ENCODE measurements around the gene NCKAP1.

NCKAP1 gene

DNA sequence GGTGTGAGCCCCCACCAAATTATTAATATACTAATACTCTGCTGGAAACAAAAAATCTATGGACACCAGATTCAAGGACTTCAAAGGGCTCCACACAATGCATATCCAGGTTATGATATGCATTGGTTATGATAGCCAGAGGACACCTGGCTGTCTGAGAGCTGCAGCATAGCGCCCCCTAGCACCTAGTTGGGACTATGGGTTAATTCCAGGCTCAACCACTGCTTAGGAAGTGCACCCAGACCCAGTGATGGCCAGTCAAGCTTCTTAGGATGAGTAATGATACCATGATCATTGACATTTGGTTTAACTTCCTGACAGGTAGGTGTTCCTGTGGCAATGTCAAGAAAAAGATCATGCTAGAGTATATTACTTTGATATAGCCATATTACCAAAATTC, 168.0 kb downstream of the NCKAP1 start:
- H4K20me1 ChIP-seq (ENCODE audit: insufficient read depth, low read length, poor library complexity, severe bottlenecking), result no peaks in the 10 kb centered on the region
- no peak overlapping the region for H2AFZ ChIP-seq (ENCODE audit: low read length)
- no peak overlapping the region for H3K4me2 ChIP-seq (ENCODE audit: low read depth, low read length, poor library complexity, severe bottlenecking)
- no peak overlapping the region for H3K4me3 ChIP-seq (ENCODE audit: low read length, poor library complexity, severe bottlenecking)
- peaks cover 5% of the 10 kb centered on the region for H3K4me1 ChIP-seq (ENCODE audit: insufficient read depth, low read length, poor library complexity, severe bottlenecking)
- H3K9me3 ChIP-seq (ENCODE audit: insufficient read depth, low read depth, low read length), result no peaks in the 10 kb centered on the region; the same call in 1 of the 2 replicates
- no peak overlapping the region for H3K9ac ChIP-seq (ENCODE audit: low read depth, low read length, poor library complexity, severe bottlenecking)
- TF ChIP-seq, protein P1, sequence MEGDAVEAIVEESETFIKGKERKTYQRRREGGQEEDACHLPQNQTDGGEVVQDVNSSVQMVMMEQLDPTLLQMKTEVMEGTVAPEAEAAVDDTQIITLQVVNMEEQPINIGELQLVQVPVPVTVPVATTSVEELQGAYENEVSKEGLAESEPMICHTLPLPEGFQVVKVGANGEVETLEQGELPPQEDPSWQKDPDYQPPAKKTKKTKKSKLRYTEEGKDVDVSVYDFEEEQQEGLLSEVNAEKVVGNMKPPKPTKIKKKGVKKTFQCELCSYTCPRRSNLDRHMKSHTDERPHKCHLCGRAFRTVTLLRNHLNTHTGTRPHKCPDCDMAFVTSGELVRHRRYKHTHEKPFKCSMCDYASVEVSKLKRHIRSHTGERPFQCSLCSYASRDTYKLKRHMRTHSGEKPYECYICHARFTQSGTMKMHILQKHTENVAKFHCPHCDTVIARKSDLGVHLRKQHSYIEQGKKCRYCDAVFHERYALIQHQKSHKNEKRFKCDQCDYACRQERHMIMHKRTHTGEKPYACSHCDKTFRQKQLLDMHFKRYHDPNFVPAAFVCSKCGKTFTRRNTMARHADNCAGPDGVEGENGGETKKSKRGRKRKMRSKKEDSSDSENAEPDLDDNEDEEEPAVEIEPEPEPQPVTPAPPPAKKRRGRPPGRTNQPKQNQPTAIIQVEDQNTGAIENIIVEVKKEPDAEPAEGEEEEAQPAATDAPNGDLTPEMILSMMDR (conservative IDR thresholded peaks at IDR 0.05; ENCODE audit: low read length), result peak; percentile 76
- no peak for TF ChIP-seq EZH2phosphoT487 (IDR thresholded peaks at IDR 0.05; ENCODE audit: borderline replicate concordance)
- H3K9me2 ChIP-seq (replicated peaks; ENCODE audit: low read depth, low read length), result no peaks in the 10 kb centered on the region
- H3K79me2 ChIP-seq (ENCODE audit: insufficient read depth, low read length), result no peaks in the 10 kb centered on the region
- H3F3A ChIP-seq (ENCODE audit: low read depth), result no peaks in the 10 kb centered on the region
- H3K27me3 ChIP-seq (ENCODE audit: insufficient read depth, low read length, poor library complexity, severe bottlenecking), result no peaks in the 10 kb centered on the region
- no peaks in the 10 kb centered on the region for H3K36me3 ChIP-seq (ENCODE audit: insufficient read depth, low read length)

DNA sequence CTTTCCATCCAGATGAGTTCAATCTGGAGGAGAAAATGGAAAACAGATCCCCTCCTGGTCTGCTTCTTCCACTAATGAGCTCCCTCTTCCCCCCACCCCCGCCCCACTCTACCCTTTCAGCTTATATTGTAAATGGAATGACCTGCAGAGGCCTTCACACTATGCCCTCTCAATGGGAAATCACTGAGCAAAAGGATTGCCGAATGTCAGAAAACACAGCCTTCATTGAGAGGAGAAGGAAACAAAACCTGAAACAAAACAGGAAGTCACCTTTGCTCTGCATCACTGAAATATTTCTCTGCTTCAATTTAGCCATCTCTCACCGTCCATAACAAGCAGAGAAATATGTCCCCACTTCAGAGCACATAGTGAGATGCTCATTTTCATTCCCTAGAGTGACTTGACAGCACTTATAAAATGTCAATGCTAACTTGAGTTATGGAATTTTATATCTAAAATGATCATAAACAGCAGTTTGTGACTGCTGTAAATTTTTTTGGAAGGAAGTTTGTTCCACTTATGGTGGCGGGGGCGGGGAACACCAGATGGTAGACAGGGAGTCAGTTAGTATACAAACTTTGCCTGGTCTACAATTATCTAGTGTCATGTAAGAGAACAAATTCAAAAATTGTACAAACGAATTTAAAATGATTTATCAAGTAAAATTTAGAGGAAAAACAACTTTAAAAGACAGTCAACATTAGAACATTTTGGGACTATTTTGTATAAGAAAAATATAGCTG, 170.0 kb downstream of the NCKAP1 start:
- H3K27me3 ChIP-seq (ENCODE audit: insufficient read depth, low read length, poor library complexity, severe bottlenecking), result no peaks in the 10 kb centered on the region
- no peaks in the 10 kb centered on the region for H4K20me1 ChIP-seq (ENCODE audit: insufficient read depth, low read length, poor library complexity, severe bottlenecking)
- H3F3A ChIP-seq (ENCODE audit: low read depth), result no peaks in the 10 kb centered on the region
- H3K4me3 ChIP-seq (ENCODE audit: low read length, poor library complexity, severe bottlenecking), result no peak overlapping the region
- peaks cover 6% of the 10 kb centered on the region for H3K4me1 ChIP-seq (ENCODE audit: insufficient read depth, low read length, poor library complexity, severe bottlenecking)
- peak overlapping the region; percentile 64 for H2AFZ ChIP-seq (ENCODE audit: low read length)
- H3K36me3 ChIP-seq (ENCODE audit: insufficient read depth, low read length), result no peaks in the 10 kb centered on the region
- H3K4me2 ChIP-seq (ENCODE audit: low read depth, low read length, poor library complexity, severe bottlenecking), result no peak overlapping the region
- no peak for TF ChIP-seq EZH2phosphoT487 (IDR thresholded peaks at IDR 0.05; ENCODE audit: borderline replicate concordance)
- TF ChIP-seq, protein P1 (conservative IDR thresholded peaks at IDR 0.05; ENCODE audit: low read length), result no peak
- H3K79me2 ChIP-seq (ENCODE audit: insufficient read depth, low read length), result no peaks in the 10 kb centered on the region
- H3K9me3 ChIP-seq (ENCODE audit: insufficient read depth, low read depth, low read length), result no peaks in the 10 kb centered on the region; the same call in 1 of the 2 replicates
- H3K9ac ChIP-seq (ENCODE audit: low read depth, low read length, poor library complexity, severe bottlenecking), result no peak overlapping the region
- no peaks in the 10 kb centered on the region for H3K9me2 ChIP-seq (replicated peaks; ENCODE audit: low read depth, low read length)

DNA sequence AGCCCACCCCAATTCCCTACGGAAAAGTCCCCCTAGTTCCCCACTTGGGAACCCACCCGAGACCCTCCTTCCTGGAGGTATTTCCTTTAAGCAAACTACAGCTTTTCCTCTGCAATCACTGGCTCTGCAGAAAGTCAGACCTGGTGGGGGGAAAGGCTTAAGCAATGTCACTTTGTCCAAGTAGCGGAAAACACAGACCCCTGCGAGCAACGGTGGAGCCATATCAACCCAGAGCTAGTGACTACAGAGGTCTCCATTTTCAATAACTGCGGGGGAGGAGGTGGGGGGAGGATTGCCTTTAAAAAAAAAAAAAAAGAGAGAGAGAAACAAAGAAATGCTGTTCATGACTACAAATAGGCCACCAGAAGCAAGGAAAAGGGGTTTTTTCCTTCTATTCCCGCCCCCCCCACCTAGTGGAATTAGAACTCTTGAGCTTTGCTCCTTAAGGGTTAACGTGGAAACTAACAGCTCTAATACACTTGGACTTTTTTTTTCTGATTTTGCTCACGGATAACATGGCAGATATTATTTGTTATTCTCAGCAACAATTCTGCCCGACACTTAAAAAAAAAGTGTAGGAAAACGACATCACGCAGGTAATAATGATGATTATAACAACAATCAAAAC, 170.7 kb downstream of the NCKAP1 start:
- Histone ChIP-seq H2AFZ (ENCODE audit: low read length) (peak overlapping the region; percentile 64), H3K27me3 (ENCODE audit: insufficient read depth, low read length, poor library complexity, severe bottlenecking) (no peaks in the 10 kb centered on the region), H3K79me2 (ENCODE audit: insufficient read depth, low read length) (no peaks in the 10 kb centered on the region), H3K36me3 (ENCODE audit: insufficient read depth, low read length) (no peaks in the 10 kb centered on the region), H3K4me3 (ENCODE audit: low read length, poor library complexity, severe bottlenecking) (no peak overlapping the region), H3K4me2 (ENCODE audit: low read depth, low read length, poor library complexity, severe bottlenecking) (no peak overlapping the region), H4K20me1 (ENCODE audit: insufficient read depth, low read length, poor library complexity, severe bottlenecking) (no peaks in the 10 kb centered on the region), H3K9me3 (ENCODE audit: insufficient read depth, low read depth, low read length) (no peaks in the 10 kb centered on the region), H3K9me2 (replicated peaks; ENCODE audit: low read depth, low read length) (no peaks in the 10 kb centered on the region), H3F3A (ENCODE audit: low read depth) (no peaks in the 10 kb centered on the region), H3K4me1 (ENCODE audit: insufficient read depth, low read length, poor library complexity, severe bottlenecking) (peaks cover 6% of the 10 kb centered on the region), H3K9ac (ENCODE audit: low read depth, low read length, poor library complexity, severe bottlenecking) (no peak overlapping the region)
- no peak for TF ChIP-seq EZH2phosphoT487 (IDR thresholded peaks at IDR 0.05; ENCODE audit: borderline replicate concordance)
- TF ChIP-seq, protein P1 (conservative IDR thresholded peaks at IDR 0.05; ENCODE audit: low read length), result no peak

All from Loucy (cell line).